HEK293T (cell line): ENCODE measurements around the gene NEUROD2.

Experiments used
- CTCF ChIA-PET: fragments of 350-600 bp; formaldehyde crosslinking; extraction: SDS; loops from one replicate; lab custom pipeline; 2021; ENCODE audit warnings: antibody characterized with exemption, inconsistent platforms; lab: Yijun Ruan, JAX
- POLR2A ChIA-PET: fragments of 350-600 bp; formaldehyde crosslinking; extraction: SDS; loops from one replicate; lab custom pipeline; 2020; ENCODE audit warnings: antibody characterized with exemption, inconsistent platforms; lab: Yijun Ruan, JAX
- DNase-seq: peaks from one replicate; pipeline ENCODE4 v3.0.0; 2012; ENCODE audit warnings: mixed read lengths; ENCODE audit errors: extremely low spot score
- ARNT ChIP-seq: fragments of 450-650 bp; IDR thresholded peaks from 2 replicates; pipeline ENCODE4 v1.6.1; 2017; ENCODE audit warnings: mild to moderate bottlenecking
- BHLHE40 ChIP-seq: fragments of 450-650 bp; IDR thresholded peaks from 2 replicates; pipeline ENCODE4 v1.6.1; 2016; ENCODE audit warnings: mild to moderate bottlenecking, moderate library complexity, borderline replicate concordance
- CTBP1 ChIP-seq: fragments of 450-650 bp; IDR thresholded peaks from 2 replicates; pipeline ENCODE4 v1.6.1; 2016; ENCODE audit warnings: borderline replicate concordance
- ELF4 ChIP-seq: fragments of 450-650 bp; IDR thresholded peaks from 2 replicates; pipeline ENCODE4 v1.6.1; 2017; ENCODE audit warnings: antibody characterized with exemption
- FOXA1 ChIP-seq: fragments of 450-650 bp; IDR thresholded peaks from 2 replicates; pipeline ENCODE4 v1.6.1; 2016; ENCODE audit warnings: mild to moderate bottlenecking
- FOXK2 ChIP-seq: fragments of 450-650 bp; IDR thresholded peaks from 2 replicates; pipeline ENCODE4 v1.6.1; 2016; ENCODE audit warnings: mild to moderate bottlenecking
- FOXM1 ChIP-seq: fragments of 450-650 bp; IDR thresholded peaks from 2 replicates; pipeline ENCODE4 v1.6.1; 2017; ENCODE audit warnings: mild to moderate bottlenecking, borderline replicate concordance
- HDGF ChIP-seq: fragments of 450-650 bp; IDR thresholded peaks from 2 replicates; pipeline ENCODE4 v1.6.1; 2017; ENCODE audit warnings: antibody characterized with exemption, borderline replicate concordance
- L3MBTL2 ChIP-seq: fragments of 450-650 bp; conservative IDR thresholded peaks from 2 replicates; pipeline ENCODE4 v1.6.1; 2016; ENCODE audit warnings: mild to moderate bottlenecking
- LEF1 ChIP-seq: fragments of 450-650 bp; IDR thresholded peaks from 2 replicates; pipeline ENCODE4 v1.6.1; 2017; ENCODE audit warnings: mild to moderate bottlenecking, borderline replicate concordance
- NFRKB ChIP-seq: fragments of 450-650 bp; IDR thresholded peaks from 2 replicates; pipeline ENCODE4 v1.6.1; 2016; ENCODE audit warnings: mild to moderate bottlenecking, moderate library complexity
- PKNOX1 ChIP-seq: fragments of 450-650 bp; IDR thresholded peaks from 2 replicates; pipeline ENCODE4 v1.6.1; 2016
- SP1 ChIP-seq: fragments of 450-650 bp; IDR thresholded peaks from 2 replicates; pipeline ENCODE4 v1.6.1; 2017
- SUZ12 ChIP-seq: fragments of 450-650 bp; IDR thresholded peaks from 2 replicates; pipeline ENCODE4 v1.6.1; 2016; ENCODE audit warnings: mild to moderate bottlenecking
- TARDBP ChIP-seq: fragments of 450-650 bp; IDR thresholded peaks from 2 replicates; pipeline ENCODE4 v1.6.1; 2016
- ZNF384 ChIP-seq: fragments of 450-650 bp; IDR thresholded peaks from 2 replicates; pipeline ENCODE4 v1.6.1; 2016

The NEUROD2 gene

GRCh38 chr17:39629494-39629880 lies 21.8 kb upstream of the NEUROD2 start:
- CTCF ChIA-PET, result no interaction called here
- TF ChIP-seq TARDBP (no peak), FOXM1 (no peak), SUZ12 (no peak), PKNOX1 (no peak), BHLHE40 (no peak)
- POLR2A ChIA-PET, result no interaction called here

GRCh38 chr17:39628655-39629493 lies 21.2 kb upstream of the NEUROD2 start:
- ChIA-PET POLR2A (interaction anchor here (1.1 kb wide), 1 partner anchor 9 kb away, joined by 6 read pairs; no protein-coding TSS in a partner anchor), CTCF (interaction anchor here (1.0 kb wide), 1 partner anchor 26 kb away, joined by 6 read pairs; no protein-coding TSS in a partner anchor)
- TF ChIP-seq ARNT (no peak), L3MBTL2 (no peak), BHLHE40 (no peak), SP1 (no peak), TARDBP (no peak), ELF4 (no peak), FOXA1 (no peak), ZNF384 (no peak)
- no peak for DNase-seq

More at GRCh38 chr17:39629494-39629880, 21.8 kb upstream of the NEUROD2 start:
- DNase-seq, result no peak

- ChIA-PET POLR2A (interaction anchor here (1.1 kb wide), 1 partner anchor 10 kb away, joined by 6 read pairs; no protein-coding TSS in a partner anchor), CTCF (interaction anchor here (1.0 kb wide), 1 partner anchor 27 kb away, joined by 6 read pairs; no protein-coding TSS in a partner anchor)
- TF ChIP-seq TARDBP, result no peak
- no peak for TF ChIP-seq SUZ12
- TF ChIP-seq ZNF384, result no peak
- TF ChIP-seq ELF4, result no peak
- no peak for TF ChIP-seq FOXK2
- TF ChIP-seq LEF1, result no peak
- no peak for TF ChIP-seq L3MBTL2
- TF ChIP-seq HDGF, result no peak
- no peak for TF ChIP-seq CTBP1
- no peak for TF ChIP-seq FOXM1
- TF ChIP-seq BHLHE40, result no peak
- no peak for TF ChIP-seq PKNOX1
- no peak for TF ChIP-seq ARNT
- no peak for TF ChIP-seq FOXA1
- TF ChIP-seq NFRKB, result no peak
- TF ChIP-seq SP1, result no peak
- no peak for DNase-seq
Measured at GRCh38 chr17:39627712-39628516, 20.2 kb upstream of the NEUROD2 start.

GRCh38 chr17:39627047-39627711 lies 19.5 kb upstream of the NEUROD2 start:
- ChIA-PET POLR2A (no interaction called here), CTCF (no interaction called here)

More at GRCh38 chr17:39627047-39627711, 19.5 kb upstream of the NEUROD2 start:
- TF ChIP-seq LEF1 (no peak), CTBP1 (no peak), ARNT (no peak), L3MBTL2 (no peak), NFRKB (no peak), FOXM1 (no peak), BHLHE40 (no peak), PKNOX1 (no peak), ELF4 (no peak), FOXK2 (no peak), TARDBP (no peak), SP1 (no peak), ZNF384 (no peak), HDGF (no peak), SUZ12 (no peak), FOXA1 (no peak)
- no peak for DNase-seq
